Cerebellar nuclear complex (tissue), 1 donor: ENCODE data around the gene LANCL2.
"Not testable (repeated sequence)": the region's sequence is repeated elsewhere in the genome, so short reads cannot be mapped to it uniquely, and the experiment has no call there.

ENCODE experiments used
- DNase-seq, 2 experiments: peaks; one replicate each; lab custom pipeline; 2025; lab: John Stamatoyannopoulos, UW

The LANCL2 gene

DNA sequence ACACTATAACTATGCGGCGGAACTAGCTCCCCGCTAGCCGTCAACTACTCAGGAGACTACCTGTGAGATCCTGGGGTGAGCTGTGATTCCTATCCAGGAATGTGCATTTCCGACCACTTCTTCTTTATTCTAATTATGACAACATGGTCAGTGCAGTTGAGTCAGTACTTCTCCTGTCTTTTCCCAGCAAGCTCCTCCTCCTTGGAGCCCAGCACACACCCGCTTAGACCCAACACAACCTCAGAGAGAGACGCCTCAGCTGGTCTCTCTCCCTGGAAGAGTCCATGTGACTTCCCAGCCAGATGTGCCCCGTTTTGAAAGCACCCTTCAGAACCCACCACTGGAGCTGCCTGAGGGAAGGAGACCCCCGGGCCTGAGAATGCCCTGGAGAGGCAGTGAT is 106.5 kb downstream of the LANCL2 start:
- DNase-seq = not testable (repeated sequence)

DNA sequence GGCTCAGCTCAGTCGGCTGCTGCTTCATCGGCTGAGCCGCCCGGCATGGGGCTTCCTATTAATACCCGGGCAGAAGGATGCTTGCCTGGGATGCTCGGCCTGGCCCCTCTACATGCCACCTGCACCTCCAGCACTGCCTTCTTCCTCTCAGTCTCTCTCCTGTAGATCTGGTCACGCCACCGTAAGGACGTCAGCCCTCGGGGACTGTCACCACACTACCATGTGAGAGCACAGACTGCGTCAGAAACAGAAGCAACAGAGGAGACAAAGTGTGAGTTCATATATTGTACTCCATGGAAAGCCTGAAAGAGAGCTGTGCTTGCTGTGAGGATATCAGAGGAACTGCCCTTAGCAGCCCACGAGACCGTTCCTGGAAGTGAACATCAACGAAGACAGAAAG is 107.3 kb downstream of the LANCL2 start:
- not testable (repeated sequence) for DNase-seq

DNA sequence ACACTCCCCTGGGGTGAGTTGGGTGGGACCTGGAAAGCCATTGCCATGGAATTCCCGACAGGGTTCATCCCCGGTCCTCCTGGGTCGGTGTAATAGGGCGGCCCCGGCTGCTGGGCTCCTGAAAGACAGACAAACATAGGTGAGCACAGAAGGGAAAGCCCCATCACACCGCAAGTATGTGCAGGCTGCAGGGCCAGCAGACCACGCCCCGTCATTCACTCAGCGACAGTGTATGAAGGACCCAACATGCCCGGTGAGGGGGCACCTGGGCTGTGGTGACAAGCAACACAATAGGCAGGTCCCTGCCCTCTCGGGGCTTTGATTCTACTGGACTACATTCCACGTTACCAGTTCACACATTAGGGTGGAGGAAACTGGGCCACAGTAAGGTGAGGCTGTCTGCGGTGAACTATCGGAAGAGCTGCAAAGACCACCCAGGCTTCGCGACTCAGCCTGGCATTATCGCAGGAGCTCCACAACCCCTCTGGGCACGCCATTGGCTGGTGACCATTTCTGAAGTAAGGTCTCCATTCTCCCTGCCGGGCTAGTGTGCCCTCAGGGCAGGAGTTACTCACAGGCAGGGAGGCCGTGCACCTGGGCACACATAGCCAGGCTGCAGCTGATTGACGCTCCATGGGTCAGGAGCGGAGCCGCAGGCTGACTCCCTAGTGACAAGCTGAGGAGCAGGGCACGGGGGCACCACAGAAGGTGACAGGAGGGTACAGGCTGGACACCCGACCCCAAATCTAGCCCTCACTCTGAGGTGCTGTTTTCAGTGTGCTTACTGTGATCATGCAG is 108.0 kb downstream of the LANCL2 start:
- no peak for DNase-seq

DNA sequence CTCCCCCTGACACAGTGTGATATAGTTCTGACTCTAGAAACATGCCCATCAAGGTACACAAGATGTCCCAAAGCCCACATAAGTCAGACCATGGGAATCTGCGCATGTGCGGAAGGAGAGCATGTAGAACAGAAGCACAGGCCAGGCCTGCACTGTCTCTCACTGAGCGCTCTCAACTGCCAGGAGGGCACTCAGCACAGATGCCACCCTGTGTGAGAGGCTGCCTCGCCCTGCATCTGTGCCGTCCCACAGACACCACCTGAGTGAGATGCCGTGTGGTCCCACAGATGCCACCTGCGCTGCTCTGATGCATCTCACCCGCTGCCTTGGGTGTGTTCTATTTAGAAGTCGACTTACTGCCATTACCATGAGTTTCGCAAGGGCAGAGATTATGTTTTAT is 108.8 kb downstream of the LANCL2 start:
- DNase-seq = no peak

DNA sequence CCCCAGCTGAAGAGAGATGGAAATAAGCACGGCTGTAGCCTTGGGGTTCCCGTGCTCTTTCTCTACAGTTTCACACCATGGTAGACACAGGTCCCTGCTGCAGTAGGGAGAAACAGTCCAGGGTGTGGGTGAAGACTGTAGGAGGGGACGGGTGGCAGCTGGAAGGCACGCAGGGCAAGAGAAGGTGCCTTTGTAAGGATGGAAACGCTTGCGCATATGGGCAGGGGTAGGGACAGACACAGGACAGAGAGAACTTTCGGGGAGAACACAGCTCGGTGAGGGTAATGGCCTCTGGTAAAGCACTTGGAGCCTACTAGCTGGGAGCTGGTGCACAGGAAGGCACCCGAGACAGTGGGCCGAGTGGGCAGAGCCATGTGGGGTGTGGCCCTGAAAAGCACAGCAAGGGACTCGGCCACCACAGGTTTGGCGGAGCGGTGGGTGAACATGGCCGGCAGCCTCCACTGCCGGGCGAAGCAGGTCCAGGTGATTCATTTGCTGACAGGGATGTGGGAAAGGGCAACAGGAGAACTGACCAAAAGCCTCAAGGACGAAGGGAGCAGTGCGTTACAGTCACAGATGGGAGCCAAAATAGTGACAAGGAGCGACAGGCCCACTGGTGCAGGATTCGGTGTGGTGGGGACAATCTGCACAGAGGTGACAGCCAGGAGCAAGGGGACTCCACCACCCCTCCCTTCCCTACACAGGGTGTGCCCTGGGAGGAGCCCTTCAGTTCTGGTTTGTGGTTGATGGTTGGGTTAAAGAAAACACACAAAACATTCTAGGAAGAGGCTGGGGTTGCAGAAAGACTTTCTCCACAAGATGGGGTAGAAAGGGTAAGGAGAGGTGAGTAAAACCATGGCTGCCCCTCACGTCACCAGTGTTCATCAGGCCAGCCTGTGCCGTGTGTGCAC is 110.1 kb downstream of the LANCL2 start:
- DNase-seq = no peak

DNA sequence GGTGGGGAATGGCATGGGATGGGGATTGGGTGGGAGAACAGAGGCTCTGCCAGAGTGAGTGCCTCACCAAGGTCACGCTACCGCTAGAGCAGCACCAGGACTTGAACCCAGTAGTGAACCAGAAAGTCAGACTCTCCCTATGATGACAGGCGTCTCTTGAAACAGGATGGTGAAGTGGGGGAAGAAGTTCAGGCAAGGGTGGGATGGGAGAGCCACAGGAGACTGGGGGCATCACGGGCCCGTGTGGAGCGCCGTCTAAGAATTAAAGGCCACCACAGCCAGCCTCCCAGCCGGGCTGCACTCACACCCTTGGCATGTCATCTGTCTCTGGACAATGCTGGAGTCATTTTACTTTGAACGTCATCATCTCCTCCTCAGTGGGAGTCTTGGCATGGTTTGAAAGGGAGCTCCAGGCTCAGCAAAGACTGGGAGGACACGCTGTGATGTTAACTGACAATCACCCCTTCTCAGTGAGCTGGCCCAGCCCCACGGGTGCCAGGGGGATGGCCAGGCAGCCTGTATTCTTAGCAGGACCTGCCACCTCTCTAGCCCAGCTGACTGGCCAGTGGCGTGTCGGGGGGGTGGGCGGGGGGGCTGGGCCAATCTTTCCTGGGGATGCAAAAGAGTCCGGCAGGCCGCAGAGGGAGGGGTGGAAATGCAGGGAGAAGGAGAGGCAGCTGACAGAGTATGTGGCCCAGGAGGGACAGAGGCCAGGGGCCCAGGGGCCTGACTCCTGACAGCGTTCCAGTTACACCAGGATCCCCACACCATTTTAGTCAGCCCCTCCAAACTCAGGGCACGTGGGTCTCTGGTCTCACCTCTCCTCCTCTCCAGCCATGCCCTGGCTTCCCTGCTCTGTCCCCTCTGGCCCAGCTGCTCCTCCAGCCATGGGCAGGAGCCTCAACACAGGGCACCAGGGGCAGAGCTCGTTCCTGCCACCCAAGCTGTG is 111.0 kb downstream of the LANCL2 start:
- DNase-seq = no peak

DNA sequence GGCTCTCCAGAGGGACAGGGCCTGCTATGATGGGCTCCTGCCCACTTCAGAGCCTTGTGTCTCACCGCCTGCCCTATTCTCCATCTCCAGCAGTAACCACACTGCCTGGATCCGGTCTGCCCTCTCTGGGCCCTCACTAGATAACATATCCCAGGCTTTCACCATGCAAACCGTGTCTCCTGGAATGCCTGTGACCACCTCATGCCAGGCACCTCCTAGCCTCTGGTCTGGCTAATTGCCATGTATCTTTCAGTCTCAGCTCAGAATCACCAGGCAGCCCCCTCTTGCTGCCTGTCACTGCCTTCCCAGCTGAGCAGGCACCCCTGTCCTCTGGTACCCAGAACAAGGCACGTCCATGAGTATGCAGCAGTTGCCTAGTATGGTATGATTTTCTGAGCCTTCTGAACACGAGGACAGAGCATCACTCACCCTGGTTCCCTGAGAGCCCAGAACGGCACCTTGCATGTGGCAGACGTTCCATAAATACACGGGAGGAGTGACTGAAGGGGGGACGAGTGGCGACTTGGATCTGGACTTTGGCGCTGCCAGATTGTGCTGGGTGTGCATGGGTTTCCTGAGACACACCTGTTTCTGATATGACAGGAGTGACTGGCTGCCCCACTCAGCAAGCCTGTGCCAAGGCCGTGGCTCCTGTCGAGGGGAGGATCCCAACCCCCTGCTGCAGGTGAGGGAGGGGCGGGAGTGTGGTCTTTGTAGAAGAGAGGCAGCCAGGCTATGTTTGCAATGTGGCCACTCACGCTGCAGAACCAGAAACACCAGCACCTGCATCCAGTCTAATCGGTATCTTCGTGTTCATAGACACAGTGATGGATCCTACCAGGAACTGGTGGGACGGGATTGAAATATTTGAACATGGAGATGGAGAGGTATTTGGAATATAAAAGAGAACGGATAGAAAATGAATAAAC is 112.0 kb downstream of the LANCL2 start:
- no peak for DNase-seq

DNA sequence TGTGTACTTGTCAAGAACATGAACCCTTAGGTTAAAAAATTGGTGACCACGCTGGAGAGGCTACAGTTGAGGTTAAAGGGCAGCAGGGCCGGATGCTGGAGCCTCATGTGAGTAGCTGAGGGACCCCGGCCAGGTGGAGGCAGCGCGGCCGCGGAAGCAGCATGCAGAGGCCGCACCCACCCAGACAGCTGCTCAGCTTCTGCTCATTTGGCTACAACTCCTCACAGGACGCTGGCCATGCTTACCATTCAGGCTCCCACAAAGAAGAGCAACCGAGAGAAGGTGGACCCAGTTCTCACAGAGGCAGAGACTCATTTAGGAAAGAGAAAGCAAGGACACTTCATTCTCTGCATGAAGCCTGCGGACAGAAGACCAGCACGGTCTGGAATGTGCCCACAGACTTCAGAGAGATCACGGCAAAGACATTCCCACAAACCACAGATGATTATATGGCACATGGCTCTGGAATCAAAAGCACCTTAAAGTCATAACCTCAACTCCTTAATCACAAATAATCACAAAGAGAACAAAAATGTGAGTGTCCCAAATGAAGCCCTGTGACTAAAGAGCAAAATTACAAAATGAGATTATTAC is 112.7 kb downstream of the LANCL2 start:
- no peak for DNase-seq

DNA sequence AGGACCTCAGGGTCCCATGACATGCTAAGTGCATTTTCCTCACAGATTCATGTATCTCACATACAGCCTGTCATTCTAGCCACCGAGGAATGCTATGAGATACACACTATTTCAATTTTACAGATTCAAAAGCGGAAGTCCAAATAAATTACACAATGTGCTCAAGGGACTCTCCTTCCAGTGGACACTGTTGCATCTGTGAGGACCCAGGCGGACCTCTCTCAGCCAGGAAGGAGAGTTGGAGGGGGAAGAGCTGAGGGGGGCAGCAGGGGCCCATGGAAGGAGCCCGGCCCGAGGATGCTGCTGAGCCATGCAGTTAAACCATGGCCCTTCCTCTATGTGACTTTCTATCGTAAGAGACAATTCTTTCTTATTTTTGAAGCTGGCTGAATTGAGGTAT is 113.6 kb downstream of the LANCL2 start:
- no peak for DNase-seq

DNA sequence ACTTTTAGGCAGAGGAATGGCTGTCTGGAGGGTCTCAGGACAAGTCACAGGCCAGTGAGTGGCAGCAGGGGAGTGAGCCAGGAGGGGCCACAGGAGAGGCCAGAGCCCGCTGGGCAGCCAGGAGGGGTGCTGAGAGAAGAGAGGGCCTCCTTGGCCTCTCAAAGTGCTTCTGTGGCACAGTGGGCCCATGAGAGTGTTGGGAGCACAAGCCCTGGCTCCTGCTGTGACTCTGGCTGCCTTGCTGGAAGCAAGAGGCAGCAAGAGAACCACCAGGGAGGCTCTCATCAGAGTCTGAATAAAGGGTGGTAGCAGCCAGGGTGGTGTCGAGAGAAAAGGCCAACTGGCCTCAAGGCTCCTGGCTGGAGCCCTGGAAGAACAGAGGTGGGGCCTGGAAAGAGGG is 116.0 kb downstream of the LANCL2 start:
- DNase-seq = no peak

DNA sequence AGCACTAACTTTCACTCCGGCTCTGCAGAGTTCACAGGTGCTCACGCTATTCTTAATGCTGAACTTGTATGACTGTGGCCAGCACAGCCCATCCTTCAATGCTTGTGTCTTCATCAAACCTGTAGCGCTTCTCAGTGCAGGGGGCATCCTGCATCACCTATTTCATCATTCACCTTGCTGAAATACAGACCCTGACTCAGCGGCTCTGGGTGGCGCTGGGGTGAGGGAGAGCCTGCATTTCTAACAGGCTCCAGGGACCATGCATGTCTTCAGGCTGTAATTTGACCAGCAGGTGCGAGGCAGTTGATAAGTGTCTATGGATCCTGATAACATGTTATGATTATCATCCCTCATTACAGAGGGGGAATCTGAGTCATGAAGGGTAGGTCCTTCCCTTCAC is 117.9 kb downstream of the LANCL2 start:
- DNase-seq = no peak
